ENCODE measurements around the gene ZNF330. TPM values are rescaled to one million over a fixed set of nuclear protein-coding genes. Genes with fewer than 3 reads are reported as not detected.

ZNF330 gene
- total RNA-seq, 1 experiment from 2014 or later: 39.1 TPM

GRCh38 chr4:141247430-141247780 is 26.7 kb downstream of the ZNF330 start:
- Mint-ChIP-seq H3K4me3 (ENCODE audit: unreplicated experiment) (no peak overlapping the region), H3K27me3 (ENCODE audit: insufficient read depth, unreplicated experiment) (no peaks in the 10 kb centered on the region), H3K4me1 (ENCODE audit: insufficient read depth, unreplicated experiment) (peaks cover 6% of the 10 kb centered on the region), H3K36me3 (ENCODE audit: insufficient read depth, unreplicated experiment) (no peaks in the 10 kb centered on the region), H3K27ac (ENCODE audit: low read depth, unreplicated experiment) (no peak overlapping the region), H3K9me3 (ENCODE audit: unreplicated experiment) (no peaks in the 10 kb centered on the region)
- no peak for DNase-seq (ENCODE audit: unreplicated experiment)
- TF ChIP-seq CTCF (IDR thresholded peaks at IDR 0.05; ENCODE audit: unreplicated experiment): no peak
- BruUV-seq (replicated peaks): no TSS peak
- intact Hi-C loops (cut with micrococcal nuclease): no loop called here
- POLR2A ChIA-PET: interaction anchor here (1.4 kb wide), 1 partner anchor 9 kb away, joined by 4 read pairs; no protein-coding TSS in a partner anchor
- CTCF ChIA-PET: no interaction called here

- BruUV-seq (replicated peaks): no TSS peak
- Mint-ChIP-seq H3K9me3 (ENCODE audit: unreplicated experiment) (no peaks in the 10 kb centered on the region), H3K27ac (ENCODE audit: low read depth, unreplicated experiment) (no peak overlapping the region), H3K4me3 (ENCODE audit: unreplicated experiment) (no peak overlapping the region), H3K27me3 (ENCODE audit: insufficient read depth, unreplicated experiment) (no peaks in the 10 kb centered on the region), H3K4me1 (ENCODE audit: insufficient read depth, unreplicated experiment) (peaks cover 6% of the 10 kb centered on the region), H3K36me3 (ENCODE audit: insufficient read depth, unreplicated experiment) (no peaks in the 10 kb centered on the region)
- no peak for TF ChIP-seq CTCF (IDR thresholded peaks at IDR 0.05; ENCODE audit: unreplicated experiment)
- intact Hi-C loops (cut with micrococcal nuclease): no loop called here
- ChIA-PET CTCF (interaction anchor here (0.6 kb wide), 1 partner anchor 442 kb away, joined by 3 read pairs; no protein-coding TSS in a partner anchor), POLR2A (no interaction called here)
- peak; percentile 72 for DNase-seq (ENCODE audit: unreplicated experiment)
These were observed 27.3 kb downstream of the ZNF330 start for GRCh38 chr4:141248029-141248428.

GRCh38 chr4:141248486-141248885 is 27.8 kb downstream of the ZNF330 start:
- ChIA-PET POLR2A (no interaction called here), CTCF (interaction anchor here (0.6 to 0.7 kb wide), 2 partner anchors 90 to 442 kb away, joined by 3 read pairs; no protein-coding TSS in a partner anchor)
- DNase-seq (ENCODE audit: unreplicated experiment): no peak
- TF ChIP-seq CTCF (IDR thresholded peaks at IDR 0.05; ENCODE audit: unreplicated experiment): no peak
- H3K27ac Mint-ChIP-seq (ENCODE audit: low read depth, unreplicated experiment): no peak overlapping the region
- no peaks in the 10 kb centered on the region for H3K9me3 Mint-ChIP-seq (ENCODE audit: unreplicated experiment)
- H3K27me3 Mint-ChIP-seq (ENCODE audit: insufficient read depth, unreplicated experiment): no peaks in the 10 kb centered on the region
- no peaks in the 10 kb centered on the region for H3K36me3 Mint-ChIP-seq (ENCODE audit: insufficient read depth, unreplicated experiment)
- no TSS peak for BruUV-seq (replicated peaks)
- peaks cover 6% of the 10 kb centered on the region for H3K4me1 Mint-ChIP-seq (ENCODE audit: insufficient read depth, unreplicated experiment)
- intact Hi-C loops (cut with micrococcal nuclease): no loop called here
- H3K4me3 Mint-ChIP-seq (ENCODE audit: unreplicated experiment): no peak overlapping the region

DNA sequence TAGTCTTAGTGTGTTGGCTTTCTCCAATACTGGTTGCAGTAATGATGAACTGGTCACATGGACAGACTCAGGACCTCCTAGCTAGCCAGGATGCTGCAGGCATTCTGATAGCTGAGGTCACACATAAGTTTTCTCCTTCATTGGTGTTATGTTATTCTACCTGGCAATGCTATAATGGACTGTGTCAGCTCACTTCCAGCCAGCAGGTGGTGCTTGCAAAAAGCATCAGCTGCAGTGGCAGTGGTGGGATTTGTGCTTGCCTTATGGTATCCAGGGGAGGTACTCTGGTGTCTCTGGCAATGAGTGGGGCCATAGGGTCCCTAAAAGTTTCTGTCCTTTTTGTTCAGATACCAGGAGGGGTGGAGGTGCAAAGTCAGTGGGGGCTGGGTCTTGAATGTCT is 33.6 kb downstream of the ZNF330 start:
- no peak for DNase-seq (ENCODE audit: unreplicated experiment)
- Mint-ChIP-seq H3K4me3 (ENCODE audit: unreplicated experiment) (no peak overlapping the region), H3K36me3 (ENCODE audit: insufficient read depth, unreplicated experiment) (no peaks in the 10 kb centered on the region), H3K27ac (ENCODE audit: low read depth, unreplicated experiment) (no peak overlapping the region), H3K27me3 (ENCODE audit: insufficient read depth, unreplicated experiment) (no peaks in the 10 kb centered on the region), H3K4me1 (ENCODE audit: insufficient read depth, unreplicated experiment) (no peaks in the 10 kb centered on the region), H3K9me3 (ENCODE audit: unreplicated experiment) (no peaks in the 10 kb centered on the region)
- ChIA-PET CTCF (interaction anchor here (0.7 to 1.2 kb wide), 2 partner anchors 53 to 1132 kb away, joined by 3 read pairs; no protein-coding TSS in a partner anchor), POLR2A (interaction anchor here (0.7 kb wide), 1 partner anchor 9 kb away, joined by 3 read pairs; no protein-coding TSS in a partner anchor)
- TF ChIP-seq CTCF (IDR thresholded peaks at IDR 0.05; ENCODE audit: unreplicated experiment): no peak
- no TSS peak for BruUV-seq (replicated peaks)
- intact Hi-C loops (cut with micrococcal nuclease): no loop called here

Measured in MCF 10A (cell line).